DMS153 treated with DMSO at 0.1 percent for 48 hours (cell line): ENCODE results near the gene IL1RL2.

Experiments
- DNase-seq: peaks from one replicate; lab custom pipeline; 2025; ENCODE audit not compliant: unreplicated experiment; lab: John Stamatoyannopoulos, UW

The IL1RL2 gene

DNA sequence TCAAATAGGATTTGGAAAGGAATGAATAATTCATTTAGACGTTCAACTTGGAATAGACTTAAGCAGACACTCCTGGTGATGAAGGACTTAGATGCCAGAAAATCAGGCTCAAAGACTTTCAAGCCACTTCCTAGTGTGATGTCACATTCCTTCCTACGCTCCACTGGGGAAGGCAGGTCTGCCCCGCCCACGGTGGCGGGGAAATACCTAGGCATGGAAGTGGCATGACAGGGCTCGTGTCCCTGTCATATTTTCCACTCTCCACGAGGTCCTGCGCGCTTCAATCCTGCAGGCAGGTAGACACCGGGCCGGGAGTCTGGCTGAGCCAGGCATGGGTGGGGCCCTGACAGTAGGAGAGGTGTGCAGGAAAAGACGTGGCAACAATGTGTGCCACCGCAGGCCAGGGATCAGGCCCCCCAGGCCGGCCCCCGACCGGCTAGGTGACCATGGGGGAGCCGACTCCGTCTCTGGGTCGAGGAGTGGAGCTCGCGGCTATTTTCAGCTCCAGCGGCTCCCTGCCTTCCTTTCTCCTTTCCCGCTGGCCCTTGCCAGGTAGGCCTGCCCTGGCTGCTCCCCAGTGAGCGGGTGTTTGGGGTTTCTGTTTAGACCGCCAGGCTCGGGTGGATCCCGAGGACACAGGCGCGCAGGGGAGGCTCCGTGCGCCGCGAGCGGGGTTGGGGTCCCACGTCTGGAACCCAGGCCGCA is at the start of gene IL1RL2:
Gene IL1RL2 (plus strand): TSS at position 233 of the 705 bp plus-strand sequence. CDS start 845 bp downstream, outside the sequence.
- DNase-seq: no peak

GRCh38 chr2:102137138-102137537 is 49.7 kb upstream of the IL1RL2 start:
- DNase-seq: no peak

DNA sequence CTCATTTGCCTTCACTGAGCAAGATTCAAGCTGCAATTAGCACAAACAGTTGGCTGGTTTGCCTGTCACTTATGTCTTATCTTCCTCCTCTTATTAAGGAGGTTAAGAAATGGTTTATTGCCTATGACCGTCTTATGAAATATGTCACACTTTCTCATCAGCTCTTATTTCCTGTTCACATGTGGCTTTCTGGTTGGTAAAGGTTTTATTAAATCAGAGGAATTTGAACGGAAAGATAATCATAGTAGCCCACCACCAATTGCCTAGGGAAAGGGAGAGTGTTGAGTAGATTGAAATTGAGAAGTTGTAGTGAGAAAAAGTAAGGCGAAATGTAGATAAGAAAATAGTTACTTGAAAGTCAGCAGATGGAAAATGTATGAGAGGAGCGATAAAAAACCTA is 48.5 kb upstream of the IL1RL2 start:
- no peak for DNase-seq

GRCh38 chr2:102139851-102140250 is 47.0 kb upstream of the IL1RL2 start:
- DNase-seq: no peak

- no peak for DNase-seq
Measured at GRCh38 chr2:102140377-102140776, 46.4 kb upstream of the IL1RL2 start.

GRCh38 chr2:102141011-102141943 is 45.5 kb upstream of the IL1RL2 start:
- no peak for DNase-seq

GRCh38 chr2:102141970-102142828 is 44.6 kb upstream of the IL1RL2 start, which contains the start of gene IL1R1:
Gene IL1R1, plus strand, starts transcription at chr2:102142746. Its CDS starts 14,979 bp downstream, at chr2:102157725.
- no peak for DNase-seq

GRCh38 chr2:102142829-102143449 is 43.9 kb upstream of the IL1RL2 start:
- DNase-seq: no peak

DNA sequence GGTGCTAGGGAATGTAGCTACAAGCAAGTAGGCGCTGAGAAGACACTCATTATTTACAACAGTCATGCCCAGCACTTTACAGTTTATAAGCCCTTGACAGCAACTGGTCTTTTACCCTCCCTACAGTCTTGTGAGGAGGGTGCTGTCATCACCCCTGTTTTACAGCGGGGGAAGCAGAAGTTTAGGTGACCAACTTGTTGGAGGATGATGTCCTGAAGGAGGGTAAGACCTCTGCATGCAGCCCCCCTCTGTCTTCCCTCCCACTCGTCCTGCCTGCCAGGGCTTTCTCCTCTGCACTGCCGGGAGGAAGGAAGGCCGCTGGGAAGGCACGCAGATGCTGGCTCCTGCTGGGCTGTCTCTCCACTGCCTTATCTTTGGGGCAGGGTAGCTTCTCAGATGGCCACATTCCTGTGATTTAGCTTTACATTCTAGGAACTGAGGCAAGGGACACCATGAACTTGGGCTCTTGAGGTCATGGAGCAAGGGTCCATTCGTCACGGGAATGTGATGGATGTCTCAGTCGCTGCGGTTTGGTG is 43.3 kb upstream of the IL1RL2 start:
- no peak for DNase-seq

DNA sequence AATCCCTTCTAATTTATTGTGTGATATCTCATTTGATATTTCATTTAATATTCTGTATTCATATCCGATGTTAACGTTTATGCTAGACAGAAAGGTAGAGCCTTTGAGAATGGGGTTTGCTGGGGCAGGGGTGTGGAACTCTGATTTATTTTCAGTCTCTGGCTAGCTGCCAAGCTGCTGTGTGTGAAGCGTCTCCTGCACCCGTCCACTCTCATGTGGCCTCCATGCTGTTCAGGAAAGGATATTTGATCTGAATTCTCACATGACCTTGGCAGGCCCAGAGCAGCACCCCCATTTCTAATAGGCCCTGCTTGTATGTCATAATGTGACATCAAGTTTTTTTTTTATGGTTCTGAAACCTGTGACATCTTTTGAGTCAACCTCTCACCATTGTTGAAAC is 42.7 kb upstream of the IL1RL2 start:
- DNase-seq: no peak

DNA sequence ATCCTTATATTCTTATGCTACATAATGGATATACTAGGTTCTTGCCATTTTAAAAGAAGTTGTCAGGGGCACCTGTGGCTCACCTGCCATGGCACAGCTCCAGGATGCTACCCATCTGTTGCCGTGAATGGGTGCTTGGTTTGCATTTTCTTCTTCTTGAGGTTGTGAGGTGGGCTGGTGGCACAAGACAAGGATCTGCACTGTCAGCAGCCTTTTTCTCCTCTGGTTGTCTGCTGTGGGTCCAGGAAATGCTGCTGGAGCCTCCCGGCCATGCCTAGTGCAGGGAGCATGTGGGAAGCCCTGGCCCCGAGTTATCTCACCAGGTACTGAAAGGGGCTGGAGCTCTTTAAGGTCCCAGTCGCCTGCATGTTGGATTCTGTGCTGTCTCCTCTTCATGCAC is 41.7 kb upstream of the IL1RL2 start:
- no peak for DNase-seq

DNA sequence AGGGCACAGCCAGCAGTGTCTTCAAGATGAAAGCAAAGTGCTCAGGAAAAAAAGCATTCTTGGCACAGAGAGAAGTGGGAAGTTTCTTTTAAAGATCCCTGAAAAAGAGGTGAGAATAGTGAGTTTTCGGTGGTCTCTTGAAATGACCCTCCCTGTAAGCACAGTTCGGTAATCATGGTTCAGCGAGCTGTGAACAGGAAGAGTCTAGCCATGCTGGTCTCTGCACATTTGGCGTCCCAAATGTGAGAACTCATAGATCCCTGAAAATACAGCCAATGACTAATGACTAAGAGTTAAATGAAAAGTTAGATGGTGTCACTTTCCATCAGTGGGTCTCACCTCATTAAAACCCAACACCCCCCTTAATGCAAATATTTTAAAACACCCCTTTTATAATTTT is 40.9 kb upstream of the IL1RL2 start:
- no peak for DNase-seq

- no peak for DNase-seq
Measured at GRCh38 chr2:102147935-102148334, 38.9 kb upstream of the IL1RL2 start.

GRCh38 chr2:102149243-102149642 is 37.6 kb upstream of the IL1RL2 start:
- DNase-seq: no peak

GRCh38 chr2:102149644-102150455 is 37.0 kb upstream of the IL1RL2 start:
- no peak for DNase-seq

- DNase-seq: no peak
Measured at GRCh38 chr2:102154364-102154763, 32.5 kb upstream of the IL1RL2 start.

DNA sequence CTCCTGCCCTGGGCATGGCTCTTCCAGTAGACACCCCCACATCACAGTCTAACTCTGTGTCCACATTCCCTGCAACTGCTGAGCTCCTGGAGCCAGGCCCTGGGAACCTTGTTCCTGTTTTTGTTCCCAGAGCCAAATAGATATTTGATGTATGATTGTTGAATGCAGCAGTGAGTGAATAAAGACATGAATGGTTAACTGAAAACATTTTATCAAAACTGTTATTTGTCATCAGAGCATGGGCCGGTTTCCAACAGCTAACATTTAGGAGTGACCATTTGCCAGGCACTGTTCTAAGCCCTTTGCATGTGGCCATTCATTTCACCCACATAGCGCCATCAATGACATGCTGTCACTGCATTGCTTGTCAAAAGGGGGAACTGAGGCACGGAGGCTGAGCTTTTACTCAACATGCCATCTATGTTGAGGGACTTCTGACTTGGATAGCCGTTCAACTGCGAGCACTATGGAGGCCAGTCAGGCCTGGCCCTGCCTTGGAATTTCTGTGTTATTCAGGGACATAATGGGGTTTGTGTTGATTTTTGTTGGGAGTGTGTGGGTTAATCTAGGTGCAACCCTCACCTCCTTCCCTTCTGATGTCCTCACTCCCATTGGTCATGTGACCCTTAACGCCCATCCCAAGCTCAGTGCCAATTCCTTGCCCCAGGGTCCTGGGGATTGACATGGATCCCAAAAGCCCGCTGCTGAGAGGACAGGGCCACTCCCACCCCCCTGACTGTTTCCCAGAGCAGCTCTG is 31.7 kb upstream of the IL1RL2 start:
- no peak for DNase-seq

- no peak for DNase-seq
Measured at GRCh38 chr2:102155703-102156515, 30.9 kb upstream of the IL1RL2 start.
